Measurements from ENCODE around the gene MTX1.

Gene MTX1

DNA sequence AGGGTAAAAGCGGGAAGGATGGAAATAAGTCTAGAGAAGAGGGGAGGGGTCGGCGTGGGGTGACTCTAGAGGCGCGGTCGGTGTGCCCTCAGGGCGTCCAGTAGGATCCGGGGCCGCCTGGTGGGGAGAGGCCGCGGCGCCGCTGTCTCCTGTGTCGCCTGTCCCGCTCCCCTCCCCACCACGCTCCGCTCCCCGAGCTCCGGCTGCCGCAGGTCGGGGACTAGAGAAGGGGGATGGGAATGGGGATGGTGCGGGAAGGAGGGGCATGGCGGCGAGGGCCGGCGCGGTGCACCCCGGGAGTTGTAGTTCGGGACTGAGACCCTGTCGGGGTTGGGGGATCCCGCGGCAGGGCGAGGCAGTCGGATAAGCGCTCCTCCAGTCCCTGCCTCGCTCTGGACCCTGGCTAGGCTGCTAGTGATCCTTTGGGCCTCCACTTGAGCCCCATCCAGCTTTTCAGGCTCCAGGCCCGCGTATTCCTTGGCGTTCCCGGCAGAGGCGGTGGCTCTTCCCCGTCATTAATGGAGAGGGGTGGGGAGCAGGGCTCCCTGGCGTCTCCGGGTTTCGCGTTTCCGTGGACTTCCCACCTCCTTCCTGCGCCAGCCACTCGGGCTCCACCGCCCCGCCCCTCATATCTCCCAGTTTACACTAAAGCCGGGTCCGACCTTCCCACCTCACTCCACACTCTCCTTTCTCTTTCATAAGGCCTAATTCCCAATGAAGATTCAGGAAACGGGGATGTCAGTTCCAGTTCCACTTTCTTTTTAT, 46.9 kb downstream of the MTX1 start, which contains the start of gene ENTREP3:
ENTREP3 (minus strand) TSS at position 241 of the 765 bp plus-strand sequence. CDS start 606 bp downstream, outside the sequence.
- peak; percentile 45 for DNase-seq (ENCODE audit: low spot score)
- FAIRE-seq = no peak

DNA sequence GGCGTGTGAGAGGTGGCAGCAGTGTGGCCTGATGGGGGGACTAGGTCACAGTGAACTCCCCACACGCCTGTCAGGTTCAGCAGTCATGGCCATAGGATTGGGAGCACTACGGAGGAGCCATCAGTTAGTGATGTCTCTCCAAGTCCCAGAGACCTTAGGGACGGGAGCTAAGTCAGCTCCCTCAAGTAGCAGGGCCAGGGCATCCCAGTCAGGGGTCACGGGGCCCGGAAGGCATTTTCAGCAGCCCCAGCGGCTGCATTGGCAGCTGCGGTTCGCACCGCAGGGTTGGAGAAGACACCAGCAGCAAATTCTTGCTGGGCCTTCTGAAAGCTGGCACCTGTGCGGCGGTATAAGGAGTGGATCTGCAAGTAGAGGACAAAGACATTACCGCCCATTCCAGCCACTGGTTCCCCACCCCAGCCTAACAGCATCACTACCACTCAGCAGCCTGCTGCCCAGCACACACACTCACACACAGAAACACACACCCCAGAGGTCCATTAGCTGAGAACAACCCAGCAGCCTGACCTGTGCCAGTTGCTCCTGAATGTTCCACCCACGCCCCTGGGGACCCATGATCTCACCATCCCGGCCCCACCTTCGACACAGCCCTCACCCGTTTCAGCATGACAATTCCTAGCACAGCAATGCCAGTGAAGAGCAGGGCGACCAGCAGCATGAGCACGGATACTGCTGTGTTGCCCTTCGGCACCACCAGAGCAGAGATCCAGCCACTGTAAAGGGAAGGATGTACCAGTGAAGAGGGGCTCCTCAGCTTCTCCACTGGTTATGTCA, 47.8 kb downstream of the MTX1 start:
- DNase-seq (ENCODE audit: low spot score) (no peak), FAIRE-seq (no peak)

DNA sequence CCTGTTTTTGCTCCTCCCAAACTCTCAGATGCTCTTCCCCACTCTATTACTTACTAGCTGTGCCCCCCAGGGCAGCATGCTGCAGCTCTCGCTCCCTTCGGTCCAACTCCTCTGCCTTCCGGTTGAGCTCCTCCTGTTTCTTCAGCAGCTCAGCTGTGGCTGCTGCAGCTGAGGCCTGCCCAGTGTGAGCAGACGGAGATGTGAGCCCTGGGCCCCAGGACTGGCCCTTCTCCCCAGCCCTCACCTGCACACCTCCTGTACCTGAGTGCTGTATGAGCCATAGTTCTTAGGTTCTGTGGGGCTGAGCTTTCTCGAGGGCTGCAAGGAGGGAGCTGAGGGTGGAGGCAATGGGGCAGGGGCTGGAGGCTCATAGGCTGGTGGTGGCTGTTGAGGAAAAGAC, 51.8 kb downstream of the MTX1 start:
- FAIRE-seq = no peak
- no peak for DNase-seq (ENCODE audit: low spot score)

DNA sequence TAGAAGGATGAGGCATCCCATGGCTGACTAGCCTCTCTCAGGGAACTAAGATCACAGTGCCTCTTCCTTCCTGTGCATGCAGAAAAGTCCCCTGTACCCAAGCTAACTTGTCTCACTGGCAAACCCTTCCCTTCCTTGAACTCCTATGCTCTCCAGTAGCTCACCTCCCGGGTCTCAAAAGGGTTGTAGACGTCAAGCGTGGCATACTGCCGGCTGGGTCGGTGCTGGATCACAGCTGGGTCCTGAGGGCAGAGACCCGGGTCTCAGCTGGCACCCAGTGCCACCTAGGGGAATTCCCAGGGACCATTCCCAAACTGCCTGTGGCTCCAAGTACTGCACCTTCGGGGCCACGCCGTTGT, 53.0 kb downstream of the MTX1 start:
- DNase-seq (ENCODE audit: low spot score) (peak; percentile 29), FAIRE-seq (no peak)

DNA sequence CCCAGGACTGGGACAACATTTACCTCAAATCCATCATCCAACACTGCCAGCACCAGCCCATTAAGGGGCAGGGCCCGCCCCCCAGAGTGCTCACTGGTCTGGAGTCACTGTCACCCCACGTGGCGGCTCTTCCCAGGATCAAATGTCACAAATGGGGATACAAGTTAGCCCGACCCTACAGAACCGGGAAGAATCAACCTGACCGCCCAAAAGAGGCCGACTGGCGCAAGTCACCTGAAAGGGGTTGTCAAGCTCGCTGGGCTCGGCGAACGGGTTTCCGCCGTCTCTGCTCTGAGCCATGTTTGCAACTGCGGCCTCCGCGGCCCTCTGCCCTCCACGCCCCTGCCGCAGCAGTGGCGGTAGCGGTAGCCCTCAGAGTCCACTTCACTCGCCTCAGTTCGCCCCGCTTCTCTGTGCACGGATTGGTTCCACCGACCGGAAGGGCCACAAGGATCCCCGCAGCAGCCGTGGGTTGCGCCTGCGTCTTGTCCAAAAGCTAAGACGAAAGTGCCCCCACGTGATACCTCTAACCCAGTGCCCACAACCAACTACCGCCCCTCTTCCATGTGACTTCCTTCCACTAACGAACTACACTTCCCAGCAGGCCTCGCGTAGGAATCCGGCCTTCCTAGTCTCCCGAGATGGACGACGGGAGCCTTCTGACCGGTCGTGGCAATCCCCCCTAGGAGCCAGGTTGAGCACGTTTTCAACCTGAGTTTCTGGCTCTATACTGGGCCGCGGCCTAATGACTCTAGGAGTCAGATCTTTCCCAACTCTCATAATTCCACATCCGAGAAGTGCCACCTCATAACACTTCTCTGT, 53.6 kb downstream of the MTX1 start, which contains the start of gene SCAMP3:
SCAMP3 (minus strand) TSS at position 509 of the 822 bp plus-strand sequence; CDS start at position 300, 209 bp downstream.
- FAIRE-seq (peak; percentile 85), DNase-seq (ENCODE audit: low spot score) (peak; percentile 96)

DNA sequence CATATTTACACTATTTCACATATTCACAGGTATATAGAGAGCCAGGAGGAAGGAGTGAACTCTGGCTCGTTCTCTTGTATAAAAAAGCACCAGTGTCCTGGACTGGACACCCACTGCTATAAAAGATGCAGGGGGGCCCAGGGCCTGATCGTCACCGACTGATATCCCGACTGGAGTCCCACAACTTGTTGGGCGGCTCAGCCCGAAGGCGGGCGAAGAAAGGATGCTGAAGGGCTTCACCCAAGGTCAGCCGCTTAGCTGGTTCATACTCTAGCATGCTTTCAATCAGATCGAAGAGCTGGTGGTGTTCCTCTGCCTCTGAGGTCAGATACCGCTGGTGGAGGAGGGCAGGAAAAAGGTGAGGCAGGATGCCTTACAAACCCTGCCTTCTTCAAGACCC, 54.6 kb downstream of the MTX1 start:
- FAIRE-seq (no peak), DNase-seq (ENCODE audit: low spot score) (no peak)
